HG03045 (cell line): Measurements from ENCODE around the gene RBFOX2.
"Not testable (repeated sequence)": the region's sequence is repeated elsewhere in the genome, so short reads cannot be mapped to it uniquely, and the experiment has no call there.

Experiments
- ATAC-seq: cut with Tn5 transposase; IDR thresholded peaks from one replicate; pipeline ENCODE4 v1.9.1; 2021; ENCODE audit warnings: mild to moderate bottlenecking, moderate library complexity; ENCODE audit not compliant: unreplicated experiment

The RBFOX2 gene

GRCh38 chr22:35746946-35747703 lies 281.5 kb downstream of the RBFOX2 start:
- no peak for ATAC-seq

- no peak for ATAC-seq
Measured at GRCh38 chr22:35746248-35746647, 282.4 kb downstream of the RBFOX2 start.

- no peak for ATAC-seq
Measured at GRCh38 chr22:35743326-35743860, 285.2 kb downstream of the RBFOX2 start.

- ATAC-seq = no peak
Measured at GRCh38 chr22:35742342-35743100, 286.1 kb downstream of the RBFOX2 start.

GRCh38 chr22:35740616-35741015 lies 288.0 kb downstream of the RBFOX2 start:
- no peak for ATAC-seq

GRCh38 chr22:35739931-35740380 lies 288.7 kb downstream of the RBFOX2 start:
- ATAC-seq = no peak

- no peak for ATAC-seq
Measured at GRCh38 chr22:35739076-35739930, 289.3 kb downstream of the RBFOX2 start.

GRCh38 chr22:35737886-35738285 lies 290.7 kb downstream of the RBFOX2 start:
- not testable (repeated sequence) for ATAC-seq

- no peak for ATAC-seq
Measured at GRCh38 chr22:35736701-35737100, 291.9 kb downstream of the RBFOX2 start.

- ATAC-seq = no peak
Measured at GRCh38 chr22:35736166-35736565, 292.5 kb downstream of the RBFOX2 start.

GRCh38 chr22:35735542-35735941 lies 293.1 kb downstream of the RBFOX2 start:
- no peak for ATAC-seq

GRCh38 chr22:35734517-35734827 lies 294.2 kb downstream of the RBFOX2 start:
- ATAC-seq = no peak

- ATAC-seq = no peak
Measured at GRCh38 chr22:35733791-35734516, 294.7 kb downstream of the RBFOX2 start.

- ATAC-seq = no peak
Measured at GRCh38 chr22:35733036-35733435, 295.6 kb downstream of the RBFOX2 start.

GRCh38 chr22:35732116-35732515 lies 296.5 kb downstream of the RBFOX2 start:
- no peak for ATAC-seq

GRCh38 chr22:35731321-35731720 lies 297.3 kb downstream of the RBFOX2 start:
- no peak for ATAC-seq

GRCh38 chr22:35729309-35729698 lies 299.3 kb downstream of the RBFOX2 start:
- ATAC-seq = no peak

- no peak for ATAC-seq
Measured at GRCh38 chr22:35728639-35729308, 299.9 kb downstream of the RBFOX2 start.

- no peak for ATAC-seq
Measured at GRCh38 chr22:35727436-35727835, 301.2 kb downstream of the RBFOX2 start.

GRCh38 chr22:35726933-35727332 lies 301.7 kb downstream of the RBFOX2 start:
- no peak for ATAC-seq
